NCI-H1694 (cell line): ENCODE results near the gene KIF3C.
"Not testable (repeated sequence)": the region's sequence is repeated elsewhere in the genome, so short reads cannot be mapped to it uniquely, and the experiment has no call there.

ENCODE experiments used
- DNase-seq: peaks from one replicate; lab custom pipeline; 2025; lab: John Stamatoyannopoulos, UW

The KIF3C gene

GRCh38 chr2:25999406-25999805 is 17.1 kb upstream of the KIF3C start:
- DNase-seq = not testable (repeated sequence)

DNA sequence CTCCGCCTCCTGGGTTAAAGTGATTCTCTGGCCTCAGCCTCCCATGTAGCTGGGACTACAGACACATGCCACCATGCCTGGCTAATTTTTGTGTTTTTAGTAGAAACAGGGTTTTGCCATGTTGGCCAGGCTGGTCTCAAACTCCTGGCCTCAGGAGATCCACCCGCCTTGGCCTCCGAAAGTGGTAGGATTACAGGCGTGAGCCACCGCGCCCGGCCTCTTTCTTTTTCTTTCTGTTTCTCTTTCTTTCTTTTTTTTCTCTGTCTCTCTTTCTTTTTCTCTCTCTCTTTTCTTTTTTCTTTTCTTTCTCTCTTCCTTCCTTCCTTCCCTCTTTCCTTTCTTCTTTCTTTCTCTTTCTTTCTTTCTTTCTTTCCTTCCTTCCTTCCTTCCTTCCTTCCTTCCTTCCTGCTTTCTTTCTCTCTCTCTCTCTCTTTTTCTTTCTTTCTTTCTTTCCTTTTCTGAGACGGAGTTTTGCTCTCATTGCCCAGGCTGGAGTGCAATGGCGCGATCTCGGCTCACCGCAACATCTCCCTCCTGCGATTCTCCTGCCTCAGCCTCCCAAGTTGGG is 16.6 kb upstream of the KIF3C start:
- not testable (repeated sequence) for DNase-seq

DNA sequence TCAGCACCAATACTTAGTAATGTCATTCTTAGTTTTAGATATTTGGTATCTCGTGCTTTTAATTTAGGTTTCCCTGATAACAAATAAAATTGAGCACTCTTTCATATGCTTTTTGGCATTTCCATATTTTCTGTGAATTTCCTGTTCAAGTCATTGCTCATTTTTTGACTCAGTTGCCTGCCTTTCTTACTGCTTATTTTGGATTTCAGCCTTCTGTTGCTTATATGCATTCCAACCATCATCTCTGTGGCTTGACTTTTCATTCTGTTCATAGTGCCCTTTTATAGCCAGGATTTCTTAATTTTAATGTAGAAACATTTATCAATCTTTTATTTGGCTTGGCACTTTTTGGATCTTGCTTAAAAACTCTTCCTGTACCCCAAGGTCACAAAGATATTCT is 14.5 kb upstream of the KIF3C start:
- DNase-seq = no peak

DNA sequence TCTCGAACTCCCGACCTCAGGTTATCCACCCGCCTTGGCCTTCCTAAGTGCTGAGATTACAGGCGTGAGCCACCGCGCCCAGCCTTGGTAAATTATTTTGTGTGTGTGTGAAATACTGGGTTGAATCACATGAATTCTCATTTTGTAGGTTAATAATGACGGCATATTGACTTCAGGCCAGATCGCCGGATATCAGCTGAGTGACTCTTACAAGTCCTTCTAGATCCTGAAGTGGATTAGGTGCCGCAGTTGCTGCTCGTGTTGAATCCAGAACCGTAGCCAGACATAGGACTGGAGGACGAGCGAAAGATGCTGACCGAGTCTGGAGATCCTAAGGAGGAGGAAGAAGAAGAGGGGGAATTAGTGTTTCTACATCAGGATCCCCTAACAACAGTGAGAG is 12.2 kb upstream of the KIF3C start:
- no peak for DNase-seq

GRCh38 chr2:25993049-25993448 is 10.8 kb upstream of the KIF3C start:
- DNase-seq = no peak

GRCh38 chr2:25992556-25992955 is 10.3 kb upstream of the KIF3C start:
- no peak for DNase-seq

GRCh38 chr2:25991965-25992364 is 9.7 kb upstream of the KIF3C start:
- DNase-seq = no peak

DNA sequence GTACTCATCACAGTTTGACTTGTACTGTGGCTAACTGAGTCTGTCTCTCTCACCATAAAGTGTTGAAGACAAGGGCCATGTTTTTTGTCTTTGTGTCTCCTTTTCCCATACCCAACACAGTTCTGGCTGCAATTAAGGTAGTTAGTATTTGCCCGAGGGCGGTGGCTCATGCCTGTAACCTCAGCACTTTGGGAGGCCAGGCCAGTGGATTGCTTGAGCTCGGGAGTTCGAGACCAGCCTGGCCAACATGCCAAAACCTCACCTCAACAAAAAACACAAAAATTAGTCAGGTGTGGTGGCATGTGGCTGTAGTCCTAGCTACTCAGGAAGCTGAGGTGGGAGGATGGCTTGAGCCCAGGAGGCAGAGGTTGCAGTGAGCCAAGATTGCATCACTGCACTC is 6.9 kb upstream of the KIF3C start:
- no peak for DNase-seq

DNA sequence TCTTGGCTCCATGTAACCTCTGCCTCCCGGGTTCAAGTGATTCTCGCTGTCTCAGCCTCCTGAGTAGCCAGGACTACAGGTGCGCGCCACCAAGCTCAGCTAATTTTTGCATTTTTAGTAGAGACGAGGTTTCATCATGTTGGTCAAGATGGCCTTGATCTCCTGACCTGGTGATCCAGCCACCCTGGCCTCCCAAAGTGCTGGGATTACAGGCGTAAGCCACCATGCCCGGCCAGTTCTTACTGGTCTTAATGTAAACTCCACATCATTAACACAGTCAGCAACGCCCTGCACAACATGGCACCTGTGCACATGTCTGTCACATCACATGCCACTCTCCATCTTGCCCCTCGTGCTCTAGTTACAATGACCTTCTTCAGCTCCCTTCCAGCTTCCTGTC is 5.8 kb upstream of the KIF3C start:
- no peak for DNase-seq

GRCh38 chr2:25983735-25984134 is 1.4 kb upstream of the KIF3C start:
- no peak for DNase-seq

GRCh38 chr2:25982968-25983280 is 627 bp upstream of the KIF3C start:
- DNase-seq = no peak

GRCh38 chr2:25981596-25982272 is 563 bp downstream of the KIF3C start:
- DNase-seq = no peak

DNA sequence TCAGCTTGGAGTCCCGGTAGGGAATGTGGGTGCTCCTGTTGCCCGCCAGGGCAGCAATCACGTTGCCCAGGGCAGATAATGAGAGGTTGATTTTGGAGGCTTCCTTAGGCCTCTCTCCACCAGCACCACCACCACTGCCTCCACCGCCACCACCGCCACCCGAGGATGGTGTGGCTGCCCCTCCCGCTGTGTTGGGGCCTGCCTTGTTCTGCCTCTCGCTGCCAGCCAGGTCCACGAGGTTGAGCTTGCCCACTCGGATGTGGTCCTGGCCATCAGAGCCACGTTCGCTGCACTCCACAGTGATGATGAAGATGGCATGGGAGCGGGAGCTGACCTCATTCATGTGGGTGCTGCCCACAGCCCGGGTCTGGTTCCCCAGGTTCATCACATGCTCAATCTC is 1.3 kb downstream of the KIF3C start:
- no peak for DNase-seq

DNA sequence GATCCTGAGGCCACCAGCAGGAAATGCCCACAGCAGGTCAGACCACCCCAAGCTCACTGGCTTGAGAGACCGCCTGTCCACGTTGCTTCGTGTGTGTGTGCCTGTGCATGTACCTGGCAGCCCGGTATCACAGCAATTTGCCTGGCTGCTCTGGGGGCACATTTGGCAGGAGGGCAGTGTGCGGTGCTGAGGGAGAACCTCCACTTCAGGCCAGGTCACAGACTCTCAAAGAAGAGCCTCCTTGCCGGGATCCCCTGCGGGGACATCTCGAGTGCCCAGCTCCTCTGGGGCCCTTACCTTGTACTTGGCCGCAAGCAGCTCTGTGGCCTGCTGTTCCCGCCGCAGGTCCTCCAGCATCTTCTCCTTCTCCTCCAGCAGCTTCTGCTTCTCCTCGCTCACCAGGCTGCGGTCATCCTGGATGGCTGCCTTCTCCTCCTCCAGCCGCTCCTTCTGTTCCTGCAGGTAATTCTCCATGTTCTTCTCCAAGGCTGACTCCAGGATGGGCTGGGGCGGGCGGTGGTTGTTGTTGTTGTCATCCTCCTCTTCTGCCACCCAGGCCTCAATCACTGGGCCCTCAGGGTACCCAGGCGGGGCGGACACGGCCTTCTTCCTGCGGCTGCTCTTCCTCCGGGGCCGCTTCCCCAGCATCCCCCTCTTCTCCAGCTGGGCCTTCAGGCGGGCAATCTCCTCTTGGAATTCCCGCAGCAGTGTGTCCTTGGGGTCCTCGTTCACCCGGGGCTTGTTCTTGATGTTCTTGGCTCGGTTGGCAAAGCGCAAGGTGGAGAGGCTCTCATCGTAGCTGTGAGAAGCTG is 2.0 kb downstream of the KIF3C start:
- DNase-seq = no peak

GRCh38 chr2:25979001-25979400 is 3.3 kb downstream of the KIF3C start:
- DNase-seq = no peak

DNA sequence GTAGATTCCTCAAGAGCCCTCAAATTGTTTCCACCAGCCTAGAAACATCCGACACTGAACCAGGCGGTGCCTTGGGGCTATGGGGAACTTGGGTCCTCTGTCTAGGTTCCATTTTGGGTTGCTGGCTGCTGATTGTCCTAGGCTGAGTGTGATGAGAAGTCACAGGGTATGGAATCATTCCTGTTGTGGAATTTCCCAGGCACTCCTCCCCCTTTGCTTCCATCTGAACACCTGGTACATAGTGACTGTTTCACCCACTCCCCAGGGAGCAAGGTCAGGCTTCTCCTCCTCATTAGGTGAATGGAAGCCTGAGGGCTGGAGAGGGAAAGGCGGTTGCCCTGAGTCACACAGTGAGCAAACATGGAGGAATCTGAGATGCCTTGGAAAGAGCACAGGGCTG is 4.5 kb downstream of the KIF3C start:
- DNase-seq = no peak

GRCh38 chr2:25976983-25977741 is 5.1 kb downstream of the KIF3C start:
- DNase-seq = no peak

DNA sequence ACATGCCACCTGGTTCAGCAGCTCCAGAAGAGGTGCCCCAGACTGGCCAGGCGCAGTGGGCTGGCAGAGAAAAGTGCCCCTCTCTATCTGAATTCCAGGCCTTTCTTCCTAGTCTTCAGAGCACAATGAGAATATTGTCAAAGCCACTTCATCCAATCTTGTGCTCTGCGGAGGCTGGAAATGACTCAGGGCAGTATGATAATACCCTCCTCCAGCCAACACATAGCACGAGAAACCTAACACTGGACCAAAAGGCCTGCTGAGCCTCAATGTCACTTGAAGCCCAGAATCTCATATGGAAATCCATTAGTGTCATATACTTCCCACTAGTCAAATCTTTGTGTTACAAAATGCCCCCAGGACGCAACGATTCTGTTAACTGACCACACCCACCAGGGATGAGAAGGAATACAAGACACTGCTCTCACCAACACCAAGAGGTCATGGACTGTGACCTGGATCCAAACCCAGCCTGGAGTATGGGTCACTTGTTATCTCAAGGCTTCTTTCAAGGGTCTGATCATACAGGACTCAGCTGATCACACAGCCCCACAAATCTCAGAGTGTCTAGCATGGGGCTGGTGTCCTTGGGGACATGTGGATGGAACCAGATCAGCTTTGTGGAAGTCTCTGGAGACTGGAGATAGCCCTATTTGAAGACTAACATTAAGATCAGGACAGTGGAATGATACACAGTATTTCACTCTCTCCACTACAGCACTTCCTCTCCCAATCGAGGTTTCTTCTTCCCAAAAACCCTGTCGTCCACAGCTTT is 10.1 kb downstream of the KIF3C start:
- DNase-seq = no peak

GRCh38 chr2:25971596-25971995 is 10.7 kb downstream of the KIF3C start:
- DNase-seq = no peak

DNA sequence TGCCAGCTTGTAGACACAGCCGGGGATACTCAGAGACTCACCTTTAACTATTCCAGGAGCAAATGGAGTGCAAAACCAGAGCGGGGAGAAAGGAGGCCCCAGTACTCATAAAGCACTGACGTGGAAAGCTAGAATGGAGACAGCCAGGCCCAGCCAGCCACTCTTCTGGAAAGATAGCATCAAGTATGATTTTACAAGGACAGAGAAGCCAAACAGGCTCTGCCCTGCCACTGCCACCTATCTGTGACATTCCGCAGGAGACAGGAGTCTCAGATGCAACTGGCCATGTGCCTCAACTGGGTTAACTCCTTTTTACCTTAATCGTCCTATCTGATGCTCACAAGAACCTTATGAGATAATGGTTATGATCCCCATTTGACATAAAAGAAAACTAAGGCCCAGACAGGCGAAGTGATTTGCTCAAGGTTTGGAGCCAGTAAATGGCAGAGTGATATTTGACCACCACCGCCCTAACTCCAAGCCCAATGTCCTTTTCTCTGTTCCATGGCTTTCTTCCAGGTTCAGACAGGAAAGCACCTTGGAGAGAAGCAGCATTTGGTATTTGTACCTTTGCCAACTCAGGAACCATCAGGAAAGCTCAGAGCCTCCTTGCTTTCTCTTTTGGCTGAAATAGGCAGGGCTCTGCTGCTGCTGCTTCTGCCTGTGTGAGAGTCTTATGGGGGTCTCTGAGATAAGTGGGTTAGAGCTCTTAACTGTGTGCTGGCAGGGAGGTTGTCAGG is 15.6 kb downstream of the KIF3C start:
- DNase-seq = no peak

GRCh38 chr2:25964891-25965290 is 17.4 kb downstream of the KIF3C start:
- no peak for DNase-seq
